Measurements from ENCODE around the gene ADISSP.

Gene ADISSP

GRCh38 chr20:3781153-3781910, 13.8 kb upstream of the ADISSP start, which contains the start of gene SPEF1:
Gene SPEF1 (minus strand): TSS chr20:3781448. CDS start chr20:3781287, 161 bp downstream.
- peak; percentile 72 to 76 for DNase-seq (ENCODE audit: low read depth in 2 of 2)

- no peak for DNase-seq (ENCODE audit: low read depth in 2 of 2)
Observed at GRCh38 chr20:3778976-3779375, 11.4 kb upstream of the ADISSP start.

GRCh38 chr20:3777716-3778629, 10.4 kb upstream of the ADISSP start:
- no peak for DNase-seq (ENCODE audit: low read depth in 2 of 2)

- no peak for DNase-seq (ENCODE audit: low read depth in 2 of 2)
Observed at GRCh38 chr20:3777381-3777715, 9.8 kb upstream of the ADISSP start.

- DNase-seq (ENCODE audit: low read depth in 2 of 2) = no peak
Observed at GRCh38 chr20:3775457-3776108, 8.0 kb upstream of the ADISSP start.

GRCh38 chr20:3771552-3772058, 4.1 kb upstream of the ADISSP start:
- no peak for DNase-seq (ENCODE audit: low read depth in 2 of 2)

GRCh38 chr20:3768342-3769130, 983 bp upstream of the ADISSP start:
- peak; percentile 49 to 65 for DNase-seq (ENCODE audit: low read depth in 2 of 2)

- no peak for DNase-seq (ENCODE audit: low read depth in 2 of 2)
Observed at GRCh38 chr20:3767110-3767426, 485 bp downstream of the ADISSP start.

- no peak for DNase-seq (ENCODE audit: low read depth in 2 of 2)
Observed at GRCh38 chr20:3766422-3767109, 987 bp downstream of the ADISSP start.

- DNase-seq (ENCODE audit: low read depth in 2 of 2) = no peak
Observed at GRCh38 chr20:3765171-3765882, 2.2 kb downstream of the ADISSP start.

GRCh38 chr20:3764659-3765058, 2.9 kb downstream of the ADISSP start:
- no peak for DNase-seq (ENCODE audit: low read depth in 2 of 2)

- no peak for DNase-seq (ENCODE audit: low read depth in 2 of 2)
Observed at GRCh38 chr20:3763671-3764601, 3.6 kb downstream of the ADISSP start.

- DNase-seq (ENCODE audit: low read depth in 2 of 2) = no peak
Observed at GRCh38 chr20:3760655-3761348, 6.8 kb downstream of the ADISSP start.

GRCh38 chr20:3759884-3760283, 7.7 kb downstream of the ADISSP start:
- no peak for DNase-seq (ENCODE audit: low read depth in 2 of 2)

- no peak for DNase-seq (ENCODE audit: low read depth in 2 of 2)
Observed at GRCh38 chr20:3759316-3759823, 8.2 kb downstream of the ADISSP start.

GRCh38 chr20:3758566-3758965, 9.0 kb downstream of the ADISSP start:
- DNase-seq (ENCODE audit: low read depth in 2 of 2) = no peak

GRCh38 chr20:3757268-3757667, 10.3 kb downstream of the ADISSP start:
- DNase-seq (ENCODE audit: low read depth in 2 of 2) = no peak

- DNase-seq (ENCODE audit: low read depth in 2 of 2) = no peak
Observed at GRCh38 chr20:3755814-3756480, 11.6 kb downstream of the ADISSP start.
